Hippocampal formation (tissue), 2 donors: Measurements from ENCODE around the gene LRRC3.

Experiments used
- DNase-seq, 2 donors: peaks; one replicate each; lab custom pipeline; 2025; lab: John Stamatoyannopoulos, UW

LRRC3 gene

DNA sequence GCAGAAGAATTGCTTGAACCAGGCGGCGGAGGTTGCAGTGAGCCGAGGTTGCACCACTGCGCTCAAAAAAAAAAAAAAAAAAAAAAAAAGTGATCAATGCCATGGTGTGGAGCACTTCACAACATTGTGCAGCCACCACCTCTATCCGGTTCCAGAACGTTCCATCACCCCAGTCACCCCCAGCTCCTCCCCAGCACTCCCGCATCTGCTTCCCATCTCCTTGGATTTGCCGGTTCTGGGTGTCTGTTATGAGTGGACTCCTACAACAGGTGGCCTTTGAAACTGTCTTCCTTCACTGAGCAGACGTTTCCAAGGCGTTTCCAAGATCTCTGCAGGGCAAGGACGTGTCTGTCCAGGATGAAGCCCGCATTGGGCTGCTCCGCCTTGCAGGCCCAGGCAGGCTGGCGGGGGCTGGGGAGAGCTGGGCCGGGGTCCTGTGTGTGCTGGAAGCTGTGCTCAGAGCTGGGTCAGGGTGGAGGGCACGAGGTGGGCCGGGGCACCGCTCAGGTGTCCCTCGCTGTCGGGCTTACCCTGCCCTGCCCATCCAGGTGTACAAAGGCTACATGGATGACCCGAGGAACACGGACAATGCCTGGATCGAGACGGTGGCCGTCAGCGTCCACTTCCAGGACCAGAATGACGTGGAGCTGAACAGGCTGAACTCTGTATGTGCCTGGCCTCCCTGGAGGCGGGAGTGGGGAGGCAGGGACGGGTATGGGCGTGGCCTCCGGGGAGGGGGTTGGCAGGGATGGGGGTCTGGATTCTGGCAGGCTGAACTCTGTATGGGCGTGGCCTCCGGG lies 14.9 kb upstream of the LRRC3 start:
- DNase-seq, result no peak

- no peak for DNase-seq
These were observed 14.3 kb upstream of the LRRC3 start for GRCh38 chr21:44441041-44441400.

- DNase-seq, result no peak
These were observed 13.6 kb upstream of the LRRC3 start for GRCh38 chr21:44441581-44442265.

DNA sequence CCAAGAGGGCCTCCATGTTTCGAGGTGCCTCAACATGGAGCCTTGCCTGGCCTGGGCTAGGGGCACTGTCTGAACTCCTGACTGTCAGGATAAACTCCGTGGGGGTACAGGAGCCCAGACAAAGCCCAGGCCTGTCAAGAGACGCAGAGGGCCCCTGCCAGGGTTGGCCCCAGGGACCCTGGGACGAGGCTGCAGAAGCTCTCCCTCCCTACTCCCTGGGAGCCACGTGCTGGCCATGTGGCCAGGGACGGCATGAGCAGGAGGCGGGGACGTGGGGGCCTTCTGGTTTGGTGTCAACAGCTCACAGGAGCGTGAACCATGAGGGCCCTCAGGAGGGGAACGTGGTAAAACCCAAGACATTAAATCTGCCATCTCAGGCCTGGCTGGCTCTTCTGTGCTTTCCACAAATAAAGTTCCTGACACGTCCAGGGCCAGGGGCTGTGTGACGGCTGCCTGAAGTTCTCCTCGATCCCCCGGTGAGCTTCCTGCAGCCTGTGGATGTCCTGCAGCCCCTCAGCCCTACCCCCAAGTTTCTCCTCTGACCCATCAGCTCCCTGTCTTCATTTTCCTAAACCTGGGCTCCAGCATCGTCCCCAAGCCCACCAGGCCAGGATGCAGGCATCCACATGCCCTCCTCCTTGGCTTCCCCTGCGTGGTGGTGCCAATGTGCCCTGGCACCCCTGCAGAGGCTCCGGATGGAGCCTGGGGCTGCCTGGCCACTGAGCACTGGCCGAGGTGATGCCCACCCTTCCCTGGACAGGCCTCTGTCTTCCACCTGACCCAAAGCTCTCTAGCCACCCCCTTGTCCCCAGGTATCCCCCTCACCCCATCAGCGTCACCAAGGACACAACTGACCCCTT lies 12.8 kb upstream of the LRRC3 start:
- DNase-seq, result no peak

DNA sequence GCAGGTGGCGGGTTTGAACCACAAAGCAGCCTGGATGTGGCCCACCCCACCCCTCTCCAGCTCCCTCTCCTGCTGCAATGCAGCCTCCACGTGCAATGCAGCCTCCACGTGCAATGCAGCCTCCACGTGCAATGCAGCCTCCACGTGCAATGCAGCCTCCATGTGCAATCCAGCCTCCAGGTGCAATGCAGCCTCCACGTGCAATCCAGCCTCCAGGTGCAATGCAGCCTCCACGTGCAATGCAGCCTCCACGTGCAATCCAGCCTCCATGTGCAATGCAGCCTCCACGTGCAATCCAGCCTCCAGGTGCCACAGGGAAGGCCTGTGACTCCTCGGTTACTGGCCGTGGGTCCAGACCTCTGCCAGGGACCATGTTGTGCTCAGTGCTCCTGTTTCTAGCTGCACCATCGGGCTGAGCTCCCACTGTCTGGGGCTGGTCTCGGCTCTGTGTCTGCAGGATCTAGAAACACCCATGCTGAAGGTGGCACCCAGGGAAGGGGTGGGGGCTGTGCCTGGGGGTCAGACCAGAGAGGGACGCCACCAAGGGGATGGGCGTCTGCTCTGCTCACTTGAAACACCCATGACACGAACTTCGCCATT lies 11.9 kb upstream of the LRRC3 start:
- no peak for DNase-seq

DNA sequence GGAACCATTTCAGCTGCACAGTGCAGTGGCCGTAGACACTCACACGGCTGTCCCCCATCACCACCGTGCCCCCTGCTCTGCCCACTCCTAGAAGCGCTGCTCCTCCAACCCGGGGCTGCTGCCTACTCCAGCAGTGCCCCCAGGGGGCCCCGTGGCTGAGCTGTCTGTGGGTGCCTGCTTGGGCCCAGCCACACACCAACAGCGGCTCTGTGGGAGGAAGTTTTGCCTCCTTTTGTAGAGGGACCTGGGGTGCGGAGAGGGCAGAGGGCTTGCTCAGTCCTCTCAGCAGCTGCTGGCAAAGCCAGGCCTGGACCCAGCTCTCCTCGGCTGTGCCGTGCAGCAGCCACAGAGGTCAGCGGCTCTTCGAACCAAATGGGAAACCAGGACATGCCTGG lies 11.4 kb upstream of the LRRC3 start:
- no peak for DNase-seq

GRCh38 chr21:44444286-44444931 lies 10.9 kb upstream of the LRRC3 start:
- no peak for DNase-seq

DNA sequence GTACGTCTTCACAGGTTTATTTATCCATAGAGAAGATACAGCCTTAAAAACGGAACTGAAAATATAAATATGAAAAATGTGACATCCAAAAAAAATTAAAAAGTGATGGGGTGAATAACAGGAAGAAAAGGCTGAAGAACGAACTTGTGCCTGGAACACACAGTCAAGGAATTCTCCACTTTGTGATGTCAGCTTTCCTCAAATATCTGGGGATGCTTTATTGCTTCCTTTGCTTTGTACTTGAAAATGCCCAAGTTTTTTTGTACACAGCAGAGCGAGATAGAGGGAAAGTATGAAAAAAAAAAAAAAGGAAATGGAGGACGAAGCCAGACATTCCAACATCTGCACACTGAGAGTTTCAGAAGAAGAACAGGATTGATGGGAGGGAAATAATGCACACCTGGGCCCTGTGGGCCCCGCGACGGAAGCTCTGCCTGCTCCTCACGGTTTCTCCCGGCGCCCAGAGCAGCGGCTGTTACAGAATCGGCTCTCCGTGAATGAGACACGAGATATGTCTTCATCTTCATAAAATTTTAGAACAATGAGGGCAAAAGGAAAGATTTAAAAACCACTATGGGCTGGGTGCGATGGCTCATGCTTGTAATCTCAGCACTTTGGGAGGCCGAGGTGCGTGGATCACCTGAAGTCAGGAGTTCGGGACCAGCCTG lies 10.0 kb upstream of the LRRC3 start:
- no peak for DNase-seq

DNA sequence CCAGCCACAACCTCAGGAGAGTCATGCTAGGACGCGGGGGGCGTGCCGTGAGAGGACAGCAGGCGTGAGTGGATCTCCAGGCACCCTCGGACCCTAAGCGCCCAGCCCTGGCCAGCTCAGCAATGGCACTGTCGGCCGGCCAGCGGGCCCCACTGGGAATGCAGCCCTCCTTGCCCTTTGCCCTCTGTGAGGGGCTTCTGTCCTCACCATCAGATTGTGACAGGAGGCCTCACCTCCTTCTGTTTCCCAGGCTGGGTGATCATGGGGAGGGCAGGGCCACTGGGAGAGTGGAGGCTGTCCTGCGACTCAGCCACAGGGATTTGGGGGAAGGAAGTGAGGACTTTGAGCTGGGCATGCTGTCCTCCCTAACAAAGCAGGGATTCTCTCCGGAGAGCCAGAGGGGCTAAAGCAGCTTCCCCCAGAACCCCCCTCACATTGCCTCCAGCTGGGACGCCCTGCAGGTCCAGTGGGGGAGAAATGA lies 6.6 kb upstream of the LRRC3 start:
- DNase-seq, result no peak

- no peak for DNase-seq
These were observed 5.6 kb upstream of the LRRC3 start for GRCh38 chr21:44449473-44450363.

DNA sequence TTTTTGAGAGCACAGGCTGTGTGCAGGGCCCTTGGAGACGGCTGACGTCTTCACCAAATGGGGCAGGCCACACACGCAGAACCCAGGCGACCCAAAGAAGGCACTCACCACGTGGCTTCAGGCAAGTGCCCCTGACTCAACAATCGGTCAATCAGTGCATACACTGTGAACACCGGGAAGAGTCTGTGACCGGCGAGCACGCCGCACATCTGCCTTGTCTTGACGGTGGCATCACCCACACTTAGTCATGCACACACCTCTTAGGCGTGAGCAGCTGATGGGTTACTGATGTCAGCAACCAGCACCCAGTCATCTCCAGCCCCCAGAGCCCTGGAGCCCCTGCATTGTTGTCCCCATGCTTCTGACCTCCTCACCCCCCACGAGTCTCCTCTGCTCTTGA lies 4.9 kb upstream of the LRRC3 start:
- DNase-seq, result no peak

- no peak for DNase-seq
These were observed 4.3 kb upstream of the LRRC3 start for GRCh38 chr21:44450999-44451398.

GRCh38 chr21:44453120-44453519 lies 2.2 kb upstream of the LRRC3 start:
- DNase-seq, result no peak

- DNase-seq, result no peak
These were observed 1.3 kb upstream of the LRRC3 start for GRCh38 chr21:44454058-44454457.

GRCh38 chr21:44455524-44456213 lies 359 bp downstream of the LRRC3 start:
- DNase-seq, result no peak

DNA sequence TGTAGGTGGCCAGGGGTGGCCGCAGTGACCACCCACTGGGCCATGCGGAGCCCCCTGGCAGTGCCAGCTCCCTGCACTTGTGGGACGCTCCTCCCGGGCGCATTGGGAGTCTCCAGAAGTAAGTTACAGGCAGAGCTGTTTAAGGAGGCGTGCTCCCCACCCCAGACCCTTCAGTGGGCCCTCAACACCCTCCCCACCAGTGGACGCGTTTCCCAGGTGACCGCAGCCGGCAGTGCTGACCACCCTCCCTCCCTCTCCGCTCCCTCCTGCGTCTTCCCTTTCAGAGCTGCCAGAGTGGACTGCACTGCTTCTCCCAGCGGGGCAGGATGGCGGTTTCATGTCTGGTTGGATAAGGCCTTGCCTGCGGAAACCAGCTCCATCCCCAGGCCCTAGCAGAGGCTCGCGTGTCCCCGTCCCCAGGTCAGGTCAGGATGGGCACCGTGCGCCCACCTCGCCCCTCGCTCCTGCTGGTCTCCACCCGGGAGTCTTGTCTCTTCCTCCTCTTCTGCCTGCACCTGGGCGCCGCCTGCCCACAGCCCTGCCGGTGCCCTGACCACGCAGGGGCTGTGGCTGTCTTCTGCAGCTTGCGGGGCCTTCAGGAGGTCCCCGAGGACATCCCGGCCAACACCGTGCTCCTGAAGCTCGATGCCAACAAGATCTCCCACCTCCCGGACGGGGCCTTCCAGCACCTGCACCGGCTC lies 1.1 kb downstream of the LRRC3 start:
- DNase-seq, result no peak

DNA sequence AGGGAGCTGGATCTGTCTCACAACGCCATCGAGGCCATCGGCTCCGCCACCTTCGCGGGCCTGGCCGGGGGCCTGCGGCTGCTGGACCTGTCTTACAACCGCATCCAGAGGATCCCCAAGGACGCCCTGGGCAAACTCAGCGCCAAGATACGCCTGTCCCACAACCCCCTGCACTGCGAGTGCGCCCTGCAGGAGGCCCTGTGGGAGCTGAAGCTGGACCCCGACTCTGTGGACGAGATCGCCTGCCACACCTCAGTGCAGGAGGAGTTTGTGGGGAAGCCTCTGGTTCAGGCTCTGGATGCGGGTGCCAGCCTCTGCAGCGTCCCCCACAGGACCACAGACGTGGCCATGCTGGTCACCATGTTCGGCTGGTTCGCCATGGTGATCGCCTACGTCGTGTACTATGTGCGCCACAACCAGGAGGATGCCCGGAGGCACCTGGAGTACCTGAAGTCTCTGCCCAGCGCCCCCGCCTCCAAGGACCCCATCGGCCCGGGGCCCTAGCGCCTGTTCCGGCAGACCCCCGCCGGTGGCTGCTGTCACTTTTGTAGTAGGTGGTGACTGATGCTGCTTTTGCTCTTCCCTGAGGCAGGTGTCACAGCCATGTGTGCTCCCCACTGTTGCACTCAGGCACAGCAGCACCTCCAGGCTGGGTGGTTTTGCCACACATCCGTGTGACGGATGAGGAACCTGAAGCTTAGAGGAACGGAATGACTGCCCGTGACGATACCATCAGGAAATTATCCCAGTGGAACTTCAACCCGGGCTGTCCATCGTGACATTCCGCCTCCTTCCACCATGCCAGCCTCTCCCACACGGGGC lies 1.8 kb downstream of the LRRC3 start:
- DNase-seq, result no peak
